H1 (cell line): ENCODE results near the gene PRMT3. TPM values are rescaled to one million over a fixed set of nuclear protein-coding genes. Genes with fewer than 3 reads are reported as not detected.

Experiments
- KDM4A ChIP-seq: IDR thresholded peaks from one replicate; pipeline ENCODE4 v1.7.1; 2012; ENCODE audit warnings: low read depth, mild to moderate bottlenecking, moderate library complexity, low read length, inconsistent platforms; ENCODE audit not compliant: severe bottlenecking
- MAX ChIP-seq: IDR thresholded peaks from 2 replicates; pipeline ENCODE4 v1.6.1; 2012; ENCODE audit warnings: inconsistent platforms
- POU5F1 ChIP-seq: IDR thresholded peaks from 2 replicates; pipeline ENCODE4 v1.6.1; 2011; ENCODE audit warnings: low read depth, mild to moderate bottlenecking, low read length, moderate library complexity
- RBBP5 ChIP-seq: IDR thresholded peaks from 2 replicates; pipeline ENCODE4 v1.7.1; 2012; ENCODE audit warnings: low read depth, mild to moderate bottlenecking, inconsistent platforms, low read length, moderate library complexity, borderline replicate concordance
- USF2 ChIP-seq: IDR thresholded peaks from 2 replicates; pipeline ENCODE4 v1.6.1; 2011; ENCODE audit warnings: low read length, improper control_type of control experiment
- ZNF274 ChIP-seq: IDR thresholded peaks from 2 replicates; pipeline ENCODE4 v1.7.0; 2012; ENCODE audit warnings: low read length, borderline replicate concordance; ENCODE audit errors: extremely low read depth
- polyA plus RNA-seq, 7 experiments: library from polyadenylated mRNA; depleted of rRNA in 3 of 7; stranded (reverse) in 5 of 7; unstranded in 2 of 7; fragments of >200 nt in 5 of 7; fragments of 200-250 nt in 2 of 7; gene quantifications; 1 replicate in 5 of 7; 2 replicates in 1 of 7; 4 replicates in 1 of 7; pipeline versions ENCODE4 v1.2.1 to v1.2.3, GENCODE V29; 2011 to 2013; ENCODE audit warnings: missing spikeins in 2 of 7, mixed read lengths in 2 of 7
- total RNA-seq: library from RNA; stranded (reverse); fragmentation: NEBNext Ultra II Directional; extraction: Animal tissue kit (Norgen Biotek cat#: 25700); gene quantifications from 2 replicates; pipeline ENCODE4 v1.2.1, GENCODE V29; 2021

The PRMT3 gene
- total and polyA plus RNA-seq, 2 of the 8 experiments (the other 6 are each of a cell fraction or from before 2014, with no cell fraction given): 11.2 to 26.5 TPM

DNA sequence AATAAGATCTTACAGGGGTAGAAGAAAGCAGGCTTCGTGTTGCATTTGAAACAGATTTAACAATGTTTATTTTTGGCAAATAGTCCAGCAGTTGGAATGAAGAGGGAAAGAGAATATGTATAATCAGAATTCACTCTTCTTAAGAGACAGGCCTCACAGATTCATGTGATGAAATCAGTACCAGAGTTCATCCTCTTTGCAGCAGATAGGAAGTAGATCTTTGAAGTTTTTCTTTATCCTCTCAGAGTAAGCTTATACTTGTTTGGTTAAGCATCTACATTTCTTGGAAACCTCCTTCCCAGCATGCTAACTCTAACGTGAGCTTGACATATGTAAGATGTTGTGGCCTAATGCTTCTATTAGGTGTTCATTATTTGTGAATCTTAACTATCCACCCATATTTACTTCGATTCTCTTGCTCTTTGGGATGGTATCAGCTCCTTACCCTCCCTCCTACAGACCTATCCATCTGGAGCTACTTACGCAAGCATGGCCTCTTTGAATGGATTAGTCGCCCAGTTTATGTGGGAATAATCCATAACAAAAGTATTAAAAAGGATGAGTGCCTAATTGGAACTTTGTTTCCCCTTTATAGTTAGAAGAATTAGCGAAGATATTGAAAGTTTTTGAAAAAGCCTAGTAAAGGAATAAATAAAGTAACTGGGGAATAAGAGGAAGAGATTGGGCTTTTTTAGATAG, 80.1 kb downstream of the PRMT3 start (continued):
- TF ChIP-seq MAX: no peak
- TF ChIP-seq POU5F1: no peak
- TF ChIP-seq USF2: no peak
- TF ChIP-seq ZNF274: no peak
- no peak for TF ChIP-seq KDM4A
- no peak for TF ChIP-seq RBBP5
